Posterior vena cava (tissue), 2 donors: ENCODE measurements around the gene RERE. TPM values are rescaled to one million over a fixed set of nuclear protein-coding genes. Genes with fewer than 3 reads are reported as not detected.

Experiments used
- DNase-seq: peaks from one replicate; pipeline ENCODE4 v3.0.0-alpha.2; 2020; ENCODE audit warnings: low spot score
- intact Hi-C, 2 donors: fragments of 100-400 bp; cut with DNase I; formaldehyde crosslinking; loops; one replicate each; pipeline versions ENCODE4 v1.14.1 to v1.14.2; 2022 to 2023
- total RNA-seq, 2 donors: library from RNA; stranded (reverse); fragmentation: NEBNext Ultra II Directional; extraction: Animal tissue kit (Norgen Biotek cat#: 25700); gene quantifications; one replicate each; pipeline ENCODE4 v1.2.1, GENCODE V29; 2021
- donor health status: DM: yes; HTN: yes; CAD: no.
- donor health status: DM: yes; HTN: yes; CAD: no.

The RERE gene
- total RNA-seq, 2 donors from 2014 or later: 94.9 to 116 TPM

- no peak for DNase-seq
- intact Hi-C loops: loop anchor here in 1 of 2 donors (1.0 kb wide), 1 partner anchor 43 kb away; no protein-coding TSS in a partner anchor
These were observed 395.7 kb downstream of the RERE start for GRCh38 chr1:8421721-8422120.

- intact Hi-C loops: no loop called here
- no peak for DNase-seq
These were observed 397.1 kb downstream of the RERE start for GRCh38 chr1:8420318-8420717.

GRCh38 chr1:8419861-8420260, 397.6 kb downstream of the RERE start:
- DNase-seq: no peak
- intact Hi-C loops: no loop called here

- intact Hi-C loops: no loop called here
- no peak for DNase-seq
These were observed 398.3 kb downstream of the RERE start for GRCh38 chr1:8419172-8419571.

- intact Hi-C loops: no loop called here
- no peak for DNase-seq
These were observed 399.1 kb downstream of the RERE start for GRCh38 chr1:8418301-8418700.

GRCh38 chr1:8417625-8418024, 399.8 kb downstream of the RERE start:
- DNase-seq: no peak
- intact Hi-C loops: no loop called here

GRCh38 chr1:8416881-8417280, 400.6 kb downstream of the RERE start:
- intact Hi-C loops: no loop called here
- no peak for DNase-seq

- DNase-seq: no peak
- intact Hi-C loops: no loop called here
These were observed 401.7 kb downstream of the RERE start for GRCh38 chr1:8415526-8416278.

GRCh38 chr1:8412183-8412831, 405.1 kb downstream of the RERE start:
- intact Hi-C loops: no loop called here
- DNase-seq: no peak

- intact Hi-C loops: no loop called here
- no peak for DNase-seq
These were observed 405.6 kb downstream of the RERE start for GRCh38 chr1:8411803-8412182.

GRCh38 chr1:8410791-8411190, 406.6 kb downstream of the RERE start:
- intact Hi-C loops: no loop called here
- DNase-seq: no peak

- DNase-seq: no peak
- intact Hi-C loops: loop anchor here in 1 of 2 donors (5.0 kb wide), 1 partner anchor 37 kb away; no protein-coding TSS in a partner anchor
These were observed 407.8 kb downstream of the RERE start for GRCh38 chr1:8409606-8410005.

- intact Hi-C loops: loop anchor here in 1 of 2 donors (5.0 kb wide), 1 partner anchor 37 kb away; no protein-coding TSS in a partner anchor
- no peak for DNase-seq
These were observed 408.3 kb downstream of the RERE start for GRCh38 chr1:8409106-8409505.

- intact Hi-C loops: loop anchor here in 1 of 2 donors (5.0 kb wide), 1 partner anchor 36 kb away; no protein-coding TSS in a partner anchor
These were observed 409.1 kb downstream of the RERE start for GRCh38 chr1:8408151-8408839.

GRCh38 chr1:8407652-8408051, 409.8 kb downstream of the RERE start:
- DNase-seq: no peak
- intact Hi-C loops: loop anchor here in 1 of 2 donors (5.0 kb wide), 1 partner anchor 35 kb away; no protein-coding TSS in a partner anchor

More at GRCh38 chr1:8408151-8408839, 409.1 kb downstream of the RERE start:
- DNase-seq: peak; percentile 88

- intact Hi-C loops: loop anchor here in 1 of 2 donors (5.0 kb wide), 1 partner anchor 35 kb away; no protein-coding TSS in a partner anchor
These were observed 410.5 kb downstream of the RERE start for GRCh38 chr1:8406960-8407359.

GRCh38 chr1:8406011-8406410, 411.4 kb downstream of the RERE start:
- intact Hi-C loops: loop anchor here in 1 of 2 donors (5.0 kb wide), 1 partner anchor 34 kb away; no protein-coding TSS in a partner anchor
- DNase-seq: no peak

More at GRCh38 chr1:8406960-8407359, 410.5 kb downstream of the RERE start:
- no peak for DNase-seq

GRCh38 chr1:8404460-8405370, 412.7 kb downstream of the RERE start:
- DNase-seq: no peak
- intact Hi-C loops: loop anchor here in 1 of 2 donors (5.0 kb wide), 1 partner anchor 32 kb away; no protein-coding TSS in a partner anchor
